HepG2 (cell line): ENCODE results near the gene TGFBI. TPM values are rescaled to one million over a fixed set of nuclear protein-coding genes. Genes with fewer than 3 reads are reported as not detected.

ENCODE experiments used
- DNMT3B ChIP-seq: conservative IDR thresholded peaks from 2 replicates; pipeline ENCODE4 v1.6.1; 2016; ENCODE audit warnings: missing biosample characterization, control low read depth
- FOSL2 ChIP-seq: sonication (generic); formaldehyde crosslinking; IDR thresholded peaks from 2 replicates; pipeline ENCODE4 v1.4.0; 2020; ENCODE audit warnings: missing genetic modification reagents
- MIER3 ChIP-seq: IDR thresholded peaks from 2 replicates; pipeline ENCODE4 v1.6.1; 2016; ENCODE audit warnings: missing compliant biosample characterization, borderline replicate concordance
- PHF8 ChIP-seq: sonication (generic); formaldehyde crosslinking; IDR thresholded peaks from 2 replicates; pipeline ENCODE4 v1.5.0; 2020; ENCODE audit warnings: missing genetic modification reagents
- ZNF329 ChIP-seq: sonication (generic); formaldehyde crosslinking; IDR thresholded peaks from 2 replicates; pipeline ENCODE4 v1.9.0; 2021; ENCODE audit warnings: low read depth, mild to moderate bottlenecking, missing genetic modification reagents
- ZNF451 ChIP-seq: sonication (generic); formaldehyde crosslinking; IDR thresholded peaks from 2 replicates; pipeline ENCODE4 v1.5.0; 2020; ENCODE audit warnings: mild to moderate bottlenecking, missing genetic modification reagents
- ZNF572 ChIP-seq: sonication (generic); formaldehyde crosslinking; IDR thresholded peaks from 2 replicates; pipeline ENCODE4 v1.5.1; 2020; ENCODE audit warnings: mild to moderate bottlenecking, missing genetic modification reagents
- ZNF841 ChIP-seq: sonication (generic); formaldehyde crosslinking; IDR thresholded peaks from 2 replicates; pipeline ENCODE4 v1.8.1; 2023; ENCODE audit warnings: missing genetic modification reagents, borderline replicate concordance
- polyA plus RNA-seq, 8 experiments: library from polyadenylated mRNA; depleted of rRNA in 3 of 8; stranded (reverse) in 7 of 8; unstranded in 1 of 8; fragments of >200 nt; fragmentation: Illumina TruSeq in 4 of 8; extraction: Trizol in 4 of 8; gene quantifications; 2 replicates each; pipeline versions ENCODE4 v1.2.1 to v1.2.3, GENCODE V29; 2011 to 2016; ENCODE audit warnings: low read depth in 4 of 8, missing spikeins in 1 of 8, mixed read lengths in 1 of 8; ENCODE audit not compliant: insufficient read depth in 1 of 8
- total RNA-seq, 5 experiments: library from RNA; depleted of rRNA; stranded (reverse); fragments of >200 nt; fragmentation: Illumina TruSeq; extraction: Trizol; gene quantifications; 2 replicates each; pipeline ENCODE4 v1.2.3, GENCODE V29; 2016; ENCODE audit warnings: low read depth in 1 of 5
- TF ChIP-seq, protein P1 (sequence below): sonication (generic); formaldehyde crosslinking; IDR thresholded peaks from 2 replicates; pipeline ENCODE4 v1.4.0; 2020; ENCODE audit warnings: missing genetic modification reagents, low read depth, mild to moderate bottlenecking, borderline replicate concordance
- TF ChIP-seq, protein P2 (sequence below): sonication (generic); formaldehyde crosslinking; IDR thresholded peaks from 2 replicates; pipeline ENCODE4 v1.4.0; 2020; ENCODE audit warnings: missing genetic modification reagents
- TF ChIP-seq, protein P3 (sequence below): sonication (generic); formaldehyde crosslinking; IDR thresholded peaks from 2 replicates; pipeline ENCODE4 v1.8.0; 2022; ENCODE audit warnings: mild to moderate bottlenecking, missing genetic modification reagents, borderline replicate concordance
- TF ChIP-seq, protein P4 (sequence below): sonication (generic); formaldehyde crosslinking; IDR thresholded peaks from 2 replicates; pipeline ENCODE4 v1.4.0; 2020; ENCODE audit warnings: missing genetic modification reagents
- TF ChIP-seq, protein P5 (sequence below): sonication (generic); formaldehyde crosslinking; IDR thresholded peaks from 2 replicates; pipeline ENCODE4 v1.4.0; 2020; ENCODE audit warnings: missing genetic modification reagents, mild to moderate bottlenecking, borderline replicate concordance
- TF ChIP-seq, protein P6 (sequence below): sonication (generic); formaldehyde crosslinking; IDR thresholded peaks from 2 replicates; pipeline ENCODE4 v1.4.0; 2020; ENCODE audit warnings: missing genetic modification reagents

Gene TGFBI
- total and polyA plus RNA-seq, 2 of the 13 experiments (the other 11 are each of a cell fraction or from before 2014, with no cell fraction given): 275 to 457 TPM

DNA sequence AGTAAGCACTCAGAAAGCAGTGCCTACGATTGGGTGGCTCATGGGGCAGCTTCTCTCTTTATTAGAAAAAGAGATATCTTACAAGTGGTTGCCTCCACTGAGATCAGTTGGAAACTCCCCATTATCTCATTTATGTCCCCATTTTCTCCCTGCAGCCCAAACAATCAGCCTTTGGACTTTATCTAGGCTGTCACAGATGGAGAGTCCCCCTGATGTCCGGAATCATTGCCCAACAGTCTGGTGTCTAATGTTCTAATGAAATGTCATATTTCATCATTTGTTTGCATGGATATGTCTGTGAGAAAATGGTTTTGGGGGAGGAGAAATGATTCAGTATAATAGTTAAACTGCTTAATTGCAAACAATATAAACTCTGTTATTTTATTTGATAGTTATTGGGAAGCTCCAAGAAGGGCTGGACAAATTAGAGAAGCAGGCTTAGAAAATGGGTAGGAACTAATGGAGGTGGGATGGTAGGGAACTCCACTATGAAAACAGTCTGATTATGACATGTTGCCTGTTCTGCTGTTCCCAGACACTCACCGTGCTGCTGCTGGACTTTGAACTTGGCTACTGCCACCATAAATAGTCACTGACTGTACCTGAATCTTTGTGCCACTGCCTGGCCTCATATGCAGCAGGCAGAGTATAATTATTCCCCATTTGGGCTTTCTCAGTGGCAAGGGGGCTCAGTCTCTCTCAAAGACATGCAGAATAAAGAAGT, 65.6 kb downstream of the TGFBI start (continued):
- TF ChIP-seq, protein P1, sequence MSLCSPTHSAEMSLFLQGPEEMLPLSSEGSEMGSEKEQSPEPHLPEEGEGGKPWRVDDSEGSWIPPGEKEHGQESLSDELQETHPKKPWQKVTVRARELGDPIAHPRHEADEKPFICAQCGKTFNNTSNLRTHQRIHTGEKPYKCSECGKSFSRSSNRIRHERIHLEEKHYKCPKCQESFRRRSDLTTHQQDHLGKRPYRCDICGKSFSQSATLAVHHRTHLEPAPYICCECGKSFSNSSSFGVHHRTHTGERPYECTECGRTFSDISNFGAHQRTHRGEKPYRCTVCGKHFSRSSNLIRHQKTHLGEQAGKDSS: no peak
- TF ChIP-seq, protein P2, sequence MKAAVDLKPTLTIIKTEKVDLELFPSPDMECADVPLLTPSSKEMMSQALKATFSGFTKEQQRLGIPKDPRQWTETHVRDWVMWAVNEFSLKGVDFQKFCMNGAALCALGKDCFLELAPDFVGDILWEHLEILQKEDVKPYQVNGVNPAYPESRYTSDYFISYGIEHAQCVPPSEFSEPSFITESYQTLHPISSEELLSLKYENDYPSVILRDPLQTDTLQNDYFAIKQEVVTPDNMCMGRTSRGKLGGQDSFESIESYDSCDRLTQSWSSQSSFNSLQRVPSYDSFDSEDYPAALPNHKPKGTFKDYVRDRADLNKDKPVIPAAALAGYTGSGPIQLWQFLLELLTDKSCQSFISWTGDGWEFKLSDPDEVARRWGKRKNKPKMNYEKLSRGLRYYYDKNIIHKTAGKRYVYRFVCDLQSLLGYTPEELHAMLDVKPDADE (CRISPR knock-in tag): no peak
- TF ChIP-seq FOSL2 (CRISPR knock-in tag) (peak; percentile 50; the same call in 1 of the 2 replicates), ZNF329 (CRISPR knock-in tag) (no peak), ZNF451 (CRISPR knock-in tag) (no peak), MIER3 (no peak), DNMT3B (CRISPR knock-in tag) (no peak), ZNF841 (CRISPR knock-in tag) (no peak), ZNF572 (CRISPR knock-in tag) (no peak), PHF8 (CRISPR knock-in tag) (peak; percentile 19; the same call in 1 of the 2 replicates)
- TF ChIP-seq, protein P3, sequence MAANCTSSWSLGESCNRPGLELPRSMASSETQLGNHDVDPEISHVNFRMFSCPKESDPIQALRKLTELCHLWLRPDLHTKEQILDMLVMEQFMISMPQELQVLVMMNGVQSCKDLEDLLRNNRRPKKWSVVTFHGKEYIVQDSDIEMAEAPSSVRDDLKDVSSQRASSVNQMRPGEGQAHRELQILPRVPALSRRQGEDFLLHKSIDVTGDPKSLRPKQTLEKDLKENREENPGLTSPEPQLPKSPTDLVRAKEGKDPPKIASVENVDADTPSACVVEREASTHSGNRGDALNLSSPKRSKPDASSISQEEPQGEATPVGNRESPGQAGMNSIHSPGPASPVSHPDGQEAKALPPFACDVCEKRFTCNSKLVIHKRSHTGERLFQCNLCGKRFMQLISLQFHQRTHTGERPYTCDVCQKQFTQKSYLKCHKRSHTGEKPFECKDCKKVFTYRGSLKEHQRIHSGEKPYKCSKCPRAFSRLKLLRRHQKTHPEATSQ: no peak
- TF ChIP-seq, protein P4, sequence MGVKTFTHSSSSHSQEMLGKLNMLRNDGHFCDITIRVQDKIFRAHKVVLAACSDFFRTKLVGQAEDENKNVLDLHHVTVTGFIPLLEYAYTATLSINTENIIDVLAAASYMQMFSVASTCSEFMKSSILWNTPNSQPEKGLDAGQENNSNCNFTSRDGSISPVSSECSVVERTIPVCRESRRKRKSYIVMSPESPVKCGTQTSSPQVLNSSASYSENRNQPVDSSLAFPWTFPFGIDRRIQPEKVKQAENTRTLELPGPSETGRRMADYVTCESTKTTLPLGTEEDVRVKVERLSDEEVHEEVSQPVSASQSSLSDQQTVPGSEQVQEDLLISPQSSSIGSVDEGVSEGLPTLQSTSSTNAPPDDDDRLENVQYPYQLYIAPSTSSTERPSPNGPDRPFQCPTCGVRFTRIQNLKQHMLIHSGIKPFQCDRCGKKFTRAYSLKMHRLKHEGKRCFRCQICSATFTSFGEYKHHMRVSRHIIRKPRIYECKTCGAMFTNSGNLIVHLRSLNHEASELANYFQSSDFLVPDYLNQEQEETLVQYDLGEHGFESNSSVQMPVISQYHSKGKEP (CRISPR knock-in tag): no peak
- TF ChIP-seq, protein P5, sequence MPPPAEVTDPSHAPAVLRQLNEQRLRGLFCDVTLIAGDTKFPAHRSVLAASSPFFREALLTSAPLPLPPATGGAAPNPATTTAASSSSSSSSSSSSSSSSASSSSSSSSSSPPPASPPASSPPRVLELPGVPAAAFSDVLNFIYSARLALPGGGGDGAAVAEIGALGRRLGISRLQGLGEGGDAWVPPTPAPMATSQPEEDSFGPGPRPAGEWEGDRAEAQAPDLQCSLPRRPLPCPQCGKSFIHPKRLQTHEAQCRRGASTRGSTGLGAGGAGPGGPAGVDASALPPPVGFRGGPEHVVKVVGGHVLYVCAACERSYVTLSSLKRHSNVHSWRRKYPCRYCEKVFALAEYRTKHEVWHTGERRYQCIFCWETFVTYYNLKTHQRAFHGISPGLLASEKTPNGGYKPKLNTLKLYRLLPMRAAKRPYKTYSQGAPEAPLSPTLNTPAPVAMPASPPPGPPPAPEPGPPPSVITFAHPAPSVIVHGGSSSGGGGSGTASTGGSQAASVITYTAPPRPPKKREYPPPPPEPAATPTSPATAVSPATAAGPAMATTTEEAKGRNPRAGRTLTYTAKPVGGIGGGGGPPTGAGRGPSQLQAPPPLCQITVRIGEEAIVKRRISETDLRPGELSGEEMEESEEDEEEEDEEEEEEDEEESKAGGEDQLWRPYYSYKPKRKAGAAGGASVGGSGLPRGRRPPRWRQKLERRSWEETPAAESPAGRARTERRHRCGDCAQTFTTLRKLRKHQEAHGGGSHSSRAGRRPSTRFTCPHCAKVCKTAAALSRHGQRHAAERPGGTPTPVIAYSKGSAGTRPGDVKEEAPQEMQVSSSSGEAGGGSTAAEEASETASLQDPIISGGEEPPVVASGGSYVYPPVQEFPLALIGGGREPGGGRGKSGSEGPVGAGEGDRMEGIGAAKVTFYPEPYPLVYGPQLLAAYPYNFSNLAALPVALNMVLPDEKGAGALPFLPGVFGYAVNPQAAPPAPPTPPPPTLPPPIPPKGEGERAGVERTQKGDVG (CRISPR knock-in tag): no peak
- TF ChIP-seq, protein P6, sequence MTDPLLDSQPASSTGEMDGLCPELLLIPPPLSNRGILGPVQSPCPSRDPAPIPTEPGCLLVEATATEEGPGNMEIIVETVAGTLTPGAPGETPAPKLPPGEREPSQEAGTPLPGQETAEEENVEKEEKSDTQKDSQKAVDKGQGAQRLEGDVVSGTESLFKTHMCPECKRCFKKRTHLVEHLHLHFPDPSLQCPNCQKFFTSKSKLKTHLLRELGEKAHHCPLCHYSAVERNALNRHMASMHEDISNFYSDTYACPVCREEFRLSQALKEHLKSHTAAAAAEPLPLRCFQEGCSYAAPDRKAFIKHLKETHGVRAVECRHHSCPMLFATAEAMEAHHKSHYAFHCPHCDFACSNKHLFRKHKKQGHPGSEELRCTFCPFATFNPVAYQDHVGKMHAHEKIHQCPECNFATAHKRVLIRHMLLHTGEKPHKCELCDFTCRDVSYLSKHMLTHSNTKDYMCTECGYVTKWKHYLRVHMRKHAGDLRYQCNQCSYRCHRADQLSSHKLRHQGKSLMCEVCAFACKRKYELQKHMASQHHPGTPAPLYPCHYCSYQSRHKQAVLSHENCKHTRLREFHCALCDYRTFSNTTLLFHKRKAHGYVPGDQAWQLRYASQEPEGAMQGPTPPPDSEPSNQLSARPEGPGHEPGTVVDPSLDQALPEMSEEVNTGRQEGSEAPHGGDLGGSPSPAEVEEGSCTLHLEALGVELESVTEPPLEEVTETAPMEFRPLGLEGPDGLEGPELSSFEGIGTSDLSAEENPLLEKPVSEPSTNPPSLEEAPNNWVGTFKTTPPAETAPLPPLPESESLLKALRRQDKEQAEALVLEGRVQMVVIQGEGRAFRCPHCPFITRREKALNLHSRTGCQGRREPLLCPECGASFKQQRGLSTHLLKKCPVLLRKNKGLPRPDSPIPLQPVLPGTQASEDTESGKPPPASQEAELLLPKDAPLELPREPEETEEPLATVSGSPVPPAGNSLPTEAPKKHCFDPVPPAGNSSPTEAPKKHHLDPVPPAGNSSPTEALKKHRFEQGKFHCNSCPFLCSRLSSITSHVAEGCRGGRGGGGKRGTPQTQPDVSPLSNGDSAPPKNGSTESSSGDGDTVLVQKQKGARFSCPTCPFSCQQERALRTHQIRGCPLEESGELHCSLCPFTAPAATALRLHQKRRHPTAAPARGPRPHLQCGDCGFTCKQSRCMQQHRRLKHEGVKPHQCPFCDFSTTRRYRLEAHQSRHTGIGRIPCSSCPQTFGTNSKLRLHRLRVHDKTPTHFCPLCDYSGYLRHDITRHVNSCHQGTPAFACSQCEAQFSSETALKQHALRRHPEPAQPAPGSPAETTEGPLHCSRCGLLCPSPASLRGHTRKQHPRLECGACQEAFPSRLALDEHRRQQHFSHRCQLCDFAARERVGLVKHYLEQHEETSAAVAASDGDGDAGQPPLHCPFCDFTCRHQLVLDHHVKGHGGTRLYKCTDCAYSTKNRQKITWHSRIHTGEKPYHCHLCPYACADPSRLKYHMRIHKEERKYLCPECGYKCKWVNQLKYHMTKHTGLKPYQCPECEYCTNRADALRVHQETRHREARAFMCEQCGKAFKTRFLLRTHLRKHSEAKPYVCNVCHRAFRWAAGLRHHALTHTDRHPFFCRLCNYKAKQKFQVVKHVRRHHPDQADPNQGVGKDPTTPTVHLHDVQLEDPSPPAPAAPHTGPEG (CRISPR knock-in tag): no peak
